Stimulated activated CD8-positive, alpha-beta memory T cell treated with anti-CD3 and anti-CD28 coated beads, Interleukin-7, amount 100 ng/mL, for 4 hours (primary cell): ENCODE results near the gene NTRK3.

Experiments used
- DNase-seq, 2 donors: peaks; one replicate each; pipeline ENCODE4 v3.0.0-alpha.2; 2020; ENCODE audit warnings: low read depth in 2 of 2

Gene NTRK3

GRCh38 chr15:88230823-88231222, 25.7 kb downstream of the NTRK3 start:
- no peak for DNase-seq

GRCh38 chr15:88225461-88225860, 31.1 kb downstream of the NTRK3 start:
- DNase-seq, result no peak

- no peak for DNase-seq
These were observed 33.5 kb downstream of the NTRK3 start for GRCh38 chr15:88223084-88223483.

GRCh38 chr15:88221836-88222235, 34.7 kb downstream of the NTRK3 start:
- no peak for DNase-seq

- DNase-seq, result no peak
These were observed 35.9 kb downstream of the NTRK3 start for GRCh38 chr15:88220443-88221335.

GRCh38 chr15:88219623-88220022, 36.9 kb downstream of the NTRK3 start:
- DNase-seq, result no peak

- DNase-seq, result no peak
These were observed 37.9 kb downstream of the NTRK3 start for GRCh38 chr15:88218557-88219221.

GRCh38 chr15:88215066-88215648, 41.4 kb downstream of the NTRK3 start:
- no peak for DNase-seq

- no peak for DNase-seq
These were observed 47.4 kb downstream of the NTRK3 start for GRCh38 chr15:88209111-88209510.

- DNase-seq, result no peak
These were observed 48.1 kb downstream of the NTRK3 start for GRCh38 chr15:88208396-88208795.

- DNase-seq, result no peak
These were observed 49.0 kb downstream of the NTRK3 start for GRCh38 chr15:88207565-88207964.

- no peak for DNase-seq
These were observed 52.0 kb downstream of the NTRK3 start for GRCh38 chr15:88204584-88204983.

GRCh38 chr15:88202231-88202630, 54.3 kb downstream of the NTRK3 start:
- no peak for DNase-seq

GRCh38 chr15:88201207-88201606, 55.3 kb downstream of the NTRK3 start:
- no peak for DNase-seq

GRCh38 chr15:88196961-88197360, 59.6 kb downstream of the NTRK3 start:
- no peak for DNase-seq

GRCh38 chr15:88194162-88194561, 62.4 kb downstream of the NTRK3 start:
- DNase-seq, result no peak

GRCh38 chr15:88193415-88193814, 63.1 kb downstream of the NTRK3 start:
- no peak for DNase-seq

- no peak for DNase-seq
These were observed 64.8 kb downstream of the NTRK3 start for GRCh38 chr15:88191812-88192165.

GRCh38 chr15:88190232-88190631, 66.3 kb downstream of the NTRK3 start:
- DNase-seq, result no peak

- no peak for DNase-seq
These were observed 68.2 kb downstream of the NTRK3 start for GRCh38 chr15:88188300-88188699.

GRCh38 chr15:88187195-88187594, 69.3 kb downstream of the NTRK3 start:
- DNase-seq, result no peak

GRCh38 chr15:88185584-88185983, 71.0 kb downstream of the NTRK3 start:
- DNase-seq, result no peak

- no peak for DNase-seq
These were observed 74.9 kb downstream of the NTRK3 start for GRCh38 chr15:88181613-88182012.
